Astrocyte (in vitro differentiated cells and primary cell): ENCODE data around the gene DTNBP1. TPM values are rescaled to one million over a fixed set of nuclear protein-coding genes. Genes with fewer than 3 reads are reported as not detected.

ENCODE experiments used
- DNase-seq: peaks from one replicate; pipeline ENCODE4 v3.0.0-alpha.2; 2010; ENCODE audit warnings: low read depth
- FAIRE-seq: peaks from 2 replicates; lab custom pipeline; 2011; peaks lifted over from hg19 to GRCh38; lab: Jason Lieb, UNC
- H2AFZ ChIP-seq: 2 replicates; pipeline ENCODE4 v1.6.0; 2012; ENCODE audit warnings: low read depth, low read length, inconsistent platforms
- H3K27ac ChIP-seq: 2 replicates; pipeline ENCODE4 v1.5.1; 2011; ENCODE audit warnings: low read depth, low read length, inconsistent platforms
- H3K27me3 ChIP-seq: 2 replicates; pipeline ENCODE4 v1.6.0; 2011; ENCODE audit warnings: low read length, inconsistent platforms; ENCODE audit not compliant: insufficient read depth
- H3K36me3 ChIP-seq: 2 replicates; pipeline ENCODE4 v1.5.1; 2011; ENCODE audit warnings: low read length, inconsistent platforms; ENCODE audit not compliant: insufficient read depth
- H3K4me1 ChIP-seq: 2 replicates; pipeline ENCODE4 v1.5.1; 2011; ENCODE audit warnings: low read length, inconsistent platforms; ENCODE audit not compliant: insufficient read depth
- H3K4me2 ChIP-seq: 2 replicates; pipeline ENCODE4 v1.6.0; 2012; ENCODE audit warnings: low read length, inconsistent platforms
- H3K4me3 ChIP-seq: 2 replicates; pipeline ENCODE4 v1.5.1; 2011; ENCODE audit warnings: low read depth, mild to moderate bottlenecking, low read length, inconsistent platforms; ENCODE audit not compliant: insufficient read depth
- H3K79me2 ChIP-seq: 2 replicates; pipeline ENCODE4 v1.6.0; 2012; ENCODE audit warnings: mild to moderate bottlenecking, low read length, inconsistent platforms; ENCODE audit not compliant: insufficient read depth
- H3K9ac ChIP-seq: 2 replicates; pipeline ENCODE4 v1.6.0; 2012; ENCODE audit warnings: mild to moderate bottlenecking, low read length, inconsistent platforms
- H3K9me3 ChIP-seq: 2 replicates; pipeline ENCODE4 v1.5.1; 2012; ENCODE audit warnings: low read depth, mild to moderate bottlenecking, low read length, inconsistent platforms; ENCODE audit not compliant: insufficient read depth
- H4K20me1 ChIP-seq: 2 replicates; pipeline ENCODE4 v1.6.0; 2012; ENCODE audit warnings: low read length, inconsistent platforms; ENCODE audit not compliant: insufficient read depth
- H3K27ac Mint-ChIP-seq: one replicate; pipeline ENCODE4 v1.8.0; 2021; ENCODE audit warnings: mild to moderate bottlenecking, mixed read lengths; ENCODE audit not compliant: unreplicated experiment
- H3K27me3 Mint-ChIP-seq: one replicate; pipeline ENCODE4 v1.8.0; 2021; ENCODE audit warnings: low read depth, mixed read lengths; ENCODE audit not compliant: unreplicated experiment
- H3K36me3 Mint-ChIP-seq: one replicate; pipeline ENCODE4 v1.8.0; 2021; ENCODE audit warnings: low read depth, mixed read lengths; ENCODE audit not compliant: unreplicated experiment
- H3K4me1 Mint-ChIP-seq: one replicate; pipeline ENCODE4 v1.8.0; 2021; ENCODE audit warnings: low read depth, mixed read lengths; ENCODE audit not compliant: unreplicated experiment
- H3K4me3 Mint-ChIP-seq: one replicate; pipeline ENCODE4 v1.8.0; 2021; ENCODE audit warnings: mild to moderate bottlenecking, moderate library complexity, mixed read lengths; ENCODE audit not compliant: unreplicated experiment
- H3K9me3 Mint-ChIP-seq: one replicate; pipeline ENCODE4 v1.8.0; 2021; ENCODE audit warnings: mild to moderate bottlenecking, mixed read lengths; ENCODE audit not compliant: unreplicated experiment
- EZH2 ChIP-seq: IDR thresholded peaks from 2 replicates; pipeline ENCODE4 v1.6.1; 2012; ENCODE audit warnings: mild to moderate bottlenecking, low read length, inconsistent platforms; ENCODE audit not compliant: insufficient read depth
- total RNA-seq: library from RNA; stranded (reverse); gene quantifications from 2 replicates; pipeline ENCODE4 v1.2.1, GENCODE V29; 2021
- TF ChIP-seq, protein P1 (sequence below): IDR thresholded peaks from 2 replicates; pipeline ENCODE4 v1.5.1; 2011; ENCODE audit warnings: low read depth, mild to moderate bottlenecking, inconsistent platforms, low read length, moderate library complexity; ENCODE audit not compliant: insufficient read depth

The DTNBP1 gene
- total RNA-seq, 1 donor from 2014 or later: 13.0 TPM

DNA sequence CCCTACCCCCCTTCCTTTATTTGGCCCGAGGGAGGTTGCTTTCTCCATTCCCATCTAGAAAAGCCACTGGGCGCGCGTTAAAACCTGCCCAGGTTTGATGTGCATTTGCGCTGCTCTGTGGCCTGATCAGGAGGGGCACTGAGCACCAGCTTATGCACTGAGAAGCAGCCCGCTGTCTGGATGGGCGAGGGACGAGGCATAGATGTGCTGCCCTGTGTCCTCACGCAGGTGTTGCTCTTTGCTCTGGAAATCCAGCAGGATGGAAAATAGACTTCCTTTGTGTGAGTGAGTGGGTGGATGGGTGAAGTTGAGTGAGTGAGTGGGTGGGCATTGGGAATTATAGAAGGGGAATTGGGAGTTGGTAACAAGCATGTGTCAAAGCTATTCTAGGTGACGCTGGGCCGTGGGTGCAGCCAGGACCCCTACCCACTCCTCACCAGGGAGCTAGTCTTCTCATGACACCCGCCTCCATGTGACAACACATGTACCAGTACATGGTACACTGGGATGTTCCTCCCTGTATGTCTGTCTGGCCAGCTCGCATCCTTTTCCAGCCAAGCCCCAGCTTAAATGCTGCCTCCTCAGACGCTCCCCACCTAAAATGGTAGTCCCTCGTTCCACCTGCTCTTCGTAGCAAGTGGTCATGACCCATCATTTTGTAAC is 162.6 kb downstream of the DTNBP1 start:
- Mint-ChIP-seq H3K36me3 (peaks cover 35% of the 10 kb centered on the region), H3K9me3 (no peaks in the 10 kb centered on the region), H3K4me3 (no peak overlapping the region), H3K27me3 (no peaks in the 10 kb centered on the region), H3K4me1 (peaks cover 25% of the 10 kb centered on the region), H3K27ac (no peak overlapping the region)
- Histone ChIP-seq H3K9ac (no peak overlapping the region), H3K4me2 (no peak overlapping the region), H3K4me3 (no peak overlapping the region), H3K27me3 (no peaks in the 10 kb centered on the region), H3K4me1 (peaks cover 25% of the 10 kb centered on the region), H3K9me3 (no peaks in the 10 kb centered on the region), H2AFZ (no peak overlapping the region), H3K79me2 (peaks cover 8% of the 10 kb centered on the region), H4K20me1 (peaks cover 82% of the 10 kb centered on the region), H3K27ac (no peak overlapping the region), H3K36me3 (peaks cover 6% of the 10 kb centered on the region)
- TF ChIP-seq, protein P1, sequence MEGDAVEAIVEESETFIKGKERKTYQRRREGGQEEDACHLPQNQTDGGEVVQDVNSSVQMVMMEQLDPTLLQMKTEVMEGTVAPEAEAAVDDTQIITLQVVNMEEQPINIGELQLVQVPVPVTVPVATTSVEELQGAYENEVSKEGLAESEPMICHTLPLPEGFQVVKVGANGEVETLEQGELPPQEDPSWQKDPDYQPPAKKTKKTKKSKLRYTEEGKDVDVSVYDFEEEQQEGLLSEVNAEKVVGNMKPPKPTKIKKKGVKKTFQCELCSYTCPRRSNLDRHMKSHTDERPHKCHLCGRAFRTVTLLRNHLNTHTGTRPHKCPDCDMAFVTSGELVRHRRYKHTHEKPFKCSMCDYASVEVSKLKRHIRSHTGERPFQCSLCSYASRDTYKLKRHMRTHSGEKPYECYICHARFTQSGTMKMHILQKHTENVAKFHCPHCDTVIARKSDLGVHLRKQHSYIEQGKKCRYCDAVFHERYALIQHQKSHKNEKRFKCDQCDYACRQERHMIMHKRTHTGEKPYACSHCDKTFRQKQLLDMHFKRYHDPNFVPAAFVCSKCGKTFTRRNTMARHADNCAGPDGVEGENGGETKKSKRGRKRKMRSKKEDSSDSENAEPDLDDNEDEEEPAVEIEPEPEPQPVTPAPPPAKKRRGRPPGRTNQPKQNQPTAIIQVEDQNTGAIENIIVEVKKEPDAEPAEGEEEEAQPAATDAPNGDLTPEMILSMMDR: no peak
- TF ChIP-seq EZH2: no peak
- FAIRE-seq: no peak
- no peak for DNase-seq

DNA sequence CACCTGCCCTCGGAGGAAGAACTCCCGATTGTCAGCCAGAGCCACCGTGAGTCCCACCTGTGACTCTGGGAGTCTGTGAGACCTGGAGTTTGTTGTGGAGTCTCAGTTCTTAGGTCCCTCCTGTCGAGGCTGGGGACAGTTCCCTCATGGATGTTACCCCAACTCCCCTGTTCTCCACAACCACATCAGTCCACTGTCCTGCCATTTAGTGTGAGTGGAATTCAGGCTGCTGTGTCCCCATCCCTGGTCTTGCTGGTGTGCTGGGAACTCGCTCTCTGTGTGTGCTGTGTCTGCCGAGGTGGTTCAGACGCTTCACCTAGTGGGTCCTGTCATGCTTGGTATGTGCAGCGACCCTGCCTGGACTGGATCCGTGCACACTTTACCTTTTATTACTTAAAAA is 163.2 kb downstream of the DTNBP1 start:
- no peaks in the 10 kb centered on the region for H3K9me3 Mint-ChIP-seq
- H3K27ac ChIP-seq: no peak overlapping the region
- no peak for DNase-seq

More for the DNA sequence above, 163.2 kb downstream of the DTNBP1 start:
- Histone ChIP-seq H2AFZ (no peak overlapping the region), H3K4me3 (no peak overlapping the region), H3K27me3 (no peaks in the 10 kb centered on the region), H3K4me2 (no peak overlapping the region), H3K79me2 (peaks cover 13% of the 10 kb centered on the region), H3K9ac (no peak overlapping the region), H4K20me1 (peaks cover 85% of the 10 kb centered on the region), H3K9me3 (no peaks in the 10 kb centered on the region), H3K4me1 (peaks cover 19% of the 10 kb centered on the region), H3K36me3 (peaks cover 6% of the 10 kb centered on the region)
- Mint-ChIP-seq H3K27ac (no peak overlapping the region), H3K4me3 (no peak overlapping the region), H3K27me3 (no peaks in the 10 kb centered on the region), H3K36me3 (peaks cover 33% of the 10 kb centered on the region), H3K4me1 (peaks cover 20% of the 10 kb centered on the region)
- FAIRE-seq: no peak
- TF ChIP-seq, protein P1: no peak
- TF ChIP-seq EZH2: no peak
